ENCODE results near the gene ANKRD12.

DNA sequence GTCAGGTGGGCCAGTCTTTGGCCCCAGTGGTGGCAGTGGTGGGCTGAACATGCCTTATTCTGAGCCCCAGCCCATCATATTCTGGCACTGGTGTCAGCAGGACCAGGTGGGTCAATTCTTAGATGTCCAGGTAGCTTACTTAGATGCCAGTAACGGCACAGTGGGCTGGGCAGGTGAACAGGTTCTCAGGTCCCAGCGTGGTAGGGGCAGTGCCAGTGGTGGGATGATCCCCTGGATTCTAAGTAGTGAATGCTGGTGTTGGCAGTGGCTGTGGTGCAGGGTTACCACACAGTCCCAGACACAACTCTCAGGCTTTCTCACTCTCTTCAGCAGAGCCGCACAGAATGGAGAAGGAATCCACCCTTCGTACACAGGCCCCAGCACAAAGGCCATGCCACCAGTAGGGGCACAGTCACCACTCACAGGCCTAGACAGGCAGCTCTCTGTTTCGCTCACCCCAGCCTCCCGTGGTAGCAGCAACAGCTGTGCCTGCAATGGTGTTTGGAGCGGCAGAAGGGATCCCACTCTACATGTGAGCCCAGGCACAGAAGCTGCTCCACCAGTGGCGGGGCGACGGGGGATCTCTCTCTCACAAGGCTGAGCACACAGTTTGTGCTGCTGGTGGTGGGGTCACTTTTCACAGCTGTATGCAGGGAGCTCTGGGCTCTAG, 97.3 kb downstream of the ANKRD12 start:
- TF ChIP-seq, protein P1, sequence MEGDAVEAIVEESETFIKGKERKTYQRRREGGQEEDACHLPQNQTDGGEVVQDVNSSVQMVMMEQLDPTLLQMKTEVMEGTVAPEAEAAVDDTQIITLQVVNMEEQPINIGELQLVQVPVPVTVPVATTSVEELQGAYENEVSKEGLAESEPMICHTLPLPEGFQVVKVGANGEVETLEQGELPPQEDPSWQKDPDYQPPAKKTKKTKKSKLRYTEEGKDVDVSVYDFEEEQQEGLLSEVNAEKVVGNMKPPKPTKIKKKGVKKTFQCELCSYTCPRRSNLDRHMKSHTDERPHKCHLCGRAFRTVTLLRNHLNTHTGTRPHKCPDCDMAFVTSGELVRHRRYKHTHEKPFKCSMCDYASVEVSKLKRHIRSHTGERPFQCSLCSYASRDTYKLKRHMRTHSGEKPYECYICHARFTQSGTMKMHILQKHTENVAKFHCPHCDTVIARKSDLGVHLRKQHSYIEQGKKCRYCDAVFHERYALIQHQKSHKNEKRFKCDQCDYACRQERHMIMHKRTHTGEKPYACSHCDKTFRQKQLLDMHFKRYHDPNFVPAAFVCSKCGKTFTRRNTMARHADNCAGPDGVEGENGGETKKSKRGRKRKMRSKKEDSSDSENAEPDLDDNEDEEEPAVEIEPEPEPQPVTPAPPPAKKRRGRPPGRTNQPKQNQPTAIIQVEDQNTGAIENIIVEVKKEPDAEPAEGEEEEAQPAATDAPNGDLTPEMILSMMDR (conservative IDR thresholded peaks at IDR 0.05; ENCODE audit: low read length) = no peak
- no peak for TF ChIP-seq EZH2phosphoT487 (IDR thresholded peaks at IDR 0.05; ENCODE audit: borderline replicate concordance, low read depth, low read length)
